Hepatocyte (in vitro differentiated cells): ENCODE results near the gene CLPTM1. TPM values are rescaled to one million over a fixed set of nuclear protein-coding genes. Genes with fewer than 3 reads are reported as not detected.

Experiments used
- DNase-seq: peaks from one replicate; pipeline ENCODE4 v3.0.0-alpha.2; 2016; ENCODE audit warnings: low spot score
- H2AFZ ChIP-seq: fragments of 200-600 bp; sonication (generic); 2 replicates; pipeline ENCODE4 v1.6.0; 2016; ENCODE audit warnings: antibody characterized with exemption, mild to moderate bottlenecking
- H3K27ac ChIP-seq: fragments of 200-600 bp; sonication (generic); 2 replicates; pipeline ENCODE4 v1.5.1; 2016; ENCODE audit warnings: mild to moderate bottlenecking
- H3K27me3 ChIP-seq: fragments of 200-600 bp; sonication (generic); 2 replicates; pipeline ENCODE4 v1.6.1; 2016
- H3K36me3 ChIP-seq: fragments of 200-600 bp; sonication (generic); replicated peaks from 2 replicates; pipeline ENCODE4 v1.5.1; 2016; ENCODE audit warnings: low read depth; ENCODE audit not compliant: insufficient read depth
- H3K4me1 ChIP-seq: fragments of 200-600 bp; sonication (generic); 2 replicates; pipeline ENCODE4 v1.5.1; 2016; ENCODE audit warnings: mild to moderate bottlenecking, moderate library complexity; ENCODE audit not compliant: insufficient read depth
- H3K4me2 ChIP-seq: fragments of 200-600 bp; sonication (generic); 2 replicates; pipeline ENCODE4 v1.6.0; 2016
- H3K4me3 ChIP-seq: fragments of 200-600 bp; sonication (generic); 2 replicates; pipeline ENCODE4 v1.5.1; 2016; ENCODE audit warnings: mild to moderate bottlenecking
- H3K79me2 ChIP-seq: fragments of 200-600 bp; sonication (generic); 2 replicates; pipeline ENCODE4 v1.6.0; 2017; ENCODE audit warnings: mild to moderate bottlenecking
- H3K9me2 ChIP-seq: fragments of 200-600 bp; sonication (generic); replicated peaks from 2 replicates; pipeline ENCODE4 v1.6.0; 2017; ENCODE audit warnings: mild to moderate bottlenecking; ENCODE audit not compliant: insufficient read depth
- H3K9me3 ChIP-seq: fragments of 200-600 bp; sonication (generic); 2 replicates; pipeline ENCODE4 v1.5.1; 2016; ENCODE audit warnings: low read depth, mild to moderate bottlenecking
- H4K20me1 ChIP-seq: fragments of 200-600 bp; sonication (generic); 2 replicates; pipeline ENCODE4 v1.6.0; 2016; ENCODE audit warnings: mild to moderate bottlenecking; ENCODE audit not compliant: insufficient read depth, poor library complexity, severe bottlenecking
- CTCF ChIP-seq: fragments of 200-600 bp; sonication (generic); IDR thresholded peaks from 2 replicates; pipeline ENCODE4 v1.5.1; 2016; ENCODE audit warnings: antibody characterized with exemption, mild to moderate bottlenecking; ENCODE audit not compliant: poor library complexity
- EZH2 ChIP-seq: fragments of 200-600 bp; sonication (generic); IDR thresholded peaks from 2 replicates; pipeline ENCODE4 v1.6.1; 2016; ENCODE audit warnings: antibody characterized with exemption, mild to moderate bottlenecking, borderline replicate concordance
- EZH2phosphoT487 ChIP-seq: fragments of 200-600 bp; sonication (generic); IDR thresholded peaks from one replicate; pipeline ENCODE4 v1.6.1; 2018; ENCODE audit warnings: antibody characterized with exemption, mild to moderate bottlenecking, low read depth, moderate library complexity; ENCODE audit not compliant: unreplicated experiment, severe bottlenecking
- whole genome bisulfite sequencing: methylation state at CpG from one replicate; pipeline ENCODE4 v1.1.6; 2016; ENCODE audit warnings: low lambda C conversion rate; ENCODE audit errors: missing lambda C conversion rate; 5-methylcytosine and 5-hydroxymethylcytosine counted together
- polyA plus RNA-seq: library from polyadenylated mRNA; unstranded; fragments of >200 nt; fragmentation: Nextera tagmentation; extraction: Ambion mirVana; gene quantifications from 2 replicates; pipeline ENCODE4 v1.2.1, GENCODE V29; 2016
- total RNA-seq: library from RNA; depleted of rRNA; stranded (reverse); fragments of >200 nt; gene quantifications from 2 replicates; pipeline ENCODE4 v1.2.3, GENCODE V29; 2014

CLPTM1 gene
- total and polyA plus RNA-seq, 2 experiments from 2014 or later, result 49.1 to 93.1 TPM

DNA sequence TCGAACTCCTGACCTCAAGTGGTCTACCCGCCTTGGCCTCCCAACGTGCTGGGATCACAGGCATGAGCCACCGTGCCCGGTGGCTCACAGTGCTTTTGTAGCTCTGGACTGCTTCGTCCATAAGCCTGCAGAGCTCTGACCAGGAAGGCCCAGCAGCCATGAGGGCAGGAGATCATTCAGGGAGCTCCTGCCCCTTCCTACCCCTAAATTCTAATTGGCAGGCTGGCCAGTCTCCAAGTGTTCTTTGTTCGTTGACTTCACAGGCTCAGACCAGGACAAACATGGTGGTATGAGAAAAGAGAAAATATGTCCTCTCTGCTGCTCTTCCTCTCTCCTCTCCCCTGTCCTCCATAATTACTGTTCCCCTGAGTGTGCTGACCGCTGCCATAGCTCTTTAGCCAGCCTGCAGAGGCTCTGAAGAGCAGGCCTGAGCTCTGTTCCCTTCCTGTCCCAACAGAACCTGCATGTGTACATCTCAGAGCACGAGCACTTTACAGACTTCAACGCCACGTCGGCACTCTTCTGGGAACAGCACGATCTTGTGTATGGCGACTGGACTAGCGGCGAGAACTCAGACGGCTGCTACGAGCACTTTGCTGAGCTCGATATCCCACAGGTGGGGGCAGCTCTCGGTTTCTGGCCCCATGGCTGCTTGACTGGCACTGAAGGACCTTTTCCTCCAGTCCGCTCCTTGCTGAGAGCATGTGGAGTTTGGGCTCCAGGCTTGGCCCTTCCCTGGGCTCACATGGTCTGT is 19.0 kb downstream of the CLPTM1 start:
- peaks cover 7% of the 10 kb centered on the region for H4K20me1 ChIP-seq

GRCh38 chr19:44974857-44975256 is 19.7 kb downstream of the CLPTM1 start:
- H3K9me3 ChIP-seq, result no peaks in the 10 kb centered on the region
- no peaks in the 10 kb centered on the region for H3K36me3 ChIP-seq
- no peaks in the 10 kb centered on the region for H3K9me2 ChIP-seq
- H4K20me1 ChIP-seq, result peaks cover 6% of the 10 kb centered on the region
- no peaks in the 10 kb centered on the region for H3K4me1 ChIP-seq
- no peaks in the 10 kb centered on the region for H3K27me3 ChIP-seq
- TF ChIP-seq CTCF (no peak), EZH2phosphoT487 (no peak), EZH2 (no peak)
- peaks cover 3% of the 10 kb centered on the region for H3K79me2 ChIP-seq
- DNase-seq, result no peak
- H3K4me3 ChIP-seq, result no peak overlapping the region
- H3K4me2 ChIP-seq, result no peak overlapping the region
- WGBS, result 87% methylated on average over 5 of the region's 5 CpGs
- H3K27ac ChIP-seq, result no peak overlapping the region
- no peak overlapping the region for H2AFZ ChIP-seq

More for the DNA sequence above, 19.0 kb downstream of the CLPTM1 start:
- Histone ChIP-seq H3K9me3 (no peaks in the 10 kb centered on the region), H3K79me2 (peaks cover 3% of the 10 kb centered on the region), H3K27ac (no peak overlapping the region), H3K27me3 (no peaks in the 10 kb centered on the region), H3K9me2 (no peaks in the 10 kb centered on the region), H2AFZ (no peak overlapping the region), H3K36me3 (no peaks in the 10 kb centered on the region), H3K4me1 (no peaks in the 10 kb centered on the region), H3K4me3 (no peak overlapping the region), H3K4me2 (no peak overlapping the region)
- no peak for DNase-seq
- 97% methylated on average over 21 of the region's 21 CpGs for WGBS
- TF ChIP-seq EZH2 (no peak), EZH2phosphoT487 (no peak), CTCF (no peak)

DNA sequence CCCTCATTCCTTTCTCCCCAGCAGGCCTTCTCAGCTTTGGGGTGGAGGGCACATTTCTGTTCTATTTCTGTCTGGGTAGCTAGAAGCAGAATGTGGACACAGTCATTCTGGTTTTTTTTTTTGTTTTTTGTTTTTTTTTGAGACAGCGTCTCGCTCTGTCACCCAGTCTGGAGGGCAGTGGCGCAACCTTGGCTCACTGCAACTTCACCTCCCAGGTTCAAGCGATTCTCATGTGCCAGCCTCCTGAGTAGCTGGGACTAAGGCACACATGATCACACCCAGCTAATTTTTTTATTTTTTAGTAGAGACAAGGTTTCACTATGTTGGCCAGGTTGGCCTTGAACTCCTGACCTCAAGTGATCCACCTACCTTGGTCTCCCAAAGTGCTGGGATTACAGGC is 20.3 kb downstream of the CLPTM1 start:
- TF ChIP-seq EZH2phosphoT487 (no peak), CTCF (no peak), EZH2 (no peak)
- DNase-seq, result no peak
- Histone ChIP-seq H4K20me1 (peaks cover 3% of the 10 kb centered on the region), H2AFZ (no peak overlapping the region), H3K4me1 (no peaks in the 10 kb centered on the region), H3K27ac (no peak overlapping the region), H3K36me3 (no peaks in the 10 kb centered on the region), H3K4me3 (no peak overlapping the region), H3K9me2 (no peaks in the 10 kb centered on the region), H3K79me2 (peaks cover 3% of the 10 kb centered on the region), H3K9me3 (no peaks in the 10 kb centered on the region), H3K4me2 (no peak overlapping the region), H3K27me3 (no peaks in the 10 kb centered on the region)
- 100% methylated on average over 4 of the region's 4 CpGs for WGBS
